GM12891 (cell line): ENCODE results near the gene IL3RA.
"Not testable (repeated sequence)": the region's sequence is repeated elsewhere in the genome, so short reads cannot be mapped to it uniquely, and the experiment has no call there.

ENCODE experiments used
- DNase-seq: peaks from one replicate; pipeline ENCODE4 v3.0.0; 2011; ENCODE audit warnings: low spot score; ENCODE audit not compliant: insufficient read length
- FAIRE-seq: peaks from 2 replicates; lab custom pipeline; 2011; peaks lifted over from hg19 to GRCh38; lab: Jason Lieb, UNC
- PAX5 ChIP-seq: IDR thresholded peaks from 2 replicates; pipeline ENCODE4 v1.6.1; 2011; ENCODE audit warnings: low read length, moderate library complexity, mild to moderate bottlenecking; ENCODE audit not compliant: insufficient read depth, severe bottlenecking
- POLR2A ChIP-seq: IDR thresholded peaks from 2 replicates; pipeline ENCODE4 v1.6.1; 2011; ENCODE audit warnings: low read depth, low read length, control low read depth
- POLR2AphosphoS5 ChIP-seq: IDR thresholded peaks from 2 replicates; pipeline ENCODE4 v1.6.1; 2011; ENCODE audit warnings: low read depth, low read length, control low read depth
- POU2F2 ChIP-seq: IDR thresholded peaks from 2 replicates; pipeline ENCODE4 v1.6.1; 2011; ENCODE audit warnings: low read depth, mild to moderate bottlenecking, control low read depth, low read length, moderate library complexity
- SPI1 ChIP-seq: IDR thresholded peaks from 2 replicates; pipeline ENCODE4 v1.6.1; 2011; ENCODE audit warnings: low read depth, low read length, control low read depth
- TAF1 ChIP-seq: IDR thresholded peaks from 2 replicates; pipeline ENCODE4 v1.6.1; 2011; ENCODE audit warnings: low read depth, low read length, control low read depth

Gene IL3RA

GRCh38 chrX:1417921-1418771, 81.6 kb downstream of the IL3RA start:
- DNase-seq (no peak), FAIRE-seq (peak; percentile 74)
- TF ChIP-seq TAF1 (no peak), POU2F2 (no peak; the same call in 1 of the 2 replicates), POLR2AphosphoS5 (no peak), POLR2A (no peak; the same call in none of the 2 replicates), PAX5 (no peak)

GRCh38 chrX:1418901-1419544, 82.4 kb downstream of the IL3RA start:
- FAIRE-seq (no peak), DNase-seq (no peak)
- TF ChIP-seq POU2F2 = no peak
- TF ChIP-seq POLR2A = no peak
- no peak for TF ChIP-seq PAX5
- TF ChIP-seq TAF1 = no peak
- TF ChIP-seq POLR2AphosphoS5 = peak; percentile 70; the same call in 1 of the 2 replicates

DNA sequence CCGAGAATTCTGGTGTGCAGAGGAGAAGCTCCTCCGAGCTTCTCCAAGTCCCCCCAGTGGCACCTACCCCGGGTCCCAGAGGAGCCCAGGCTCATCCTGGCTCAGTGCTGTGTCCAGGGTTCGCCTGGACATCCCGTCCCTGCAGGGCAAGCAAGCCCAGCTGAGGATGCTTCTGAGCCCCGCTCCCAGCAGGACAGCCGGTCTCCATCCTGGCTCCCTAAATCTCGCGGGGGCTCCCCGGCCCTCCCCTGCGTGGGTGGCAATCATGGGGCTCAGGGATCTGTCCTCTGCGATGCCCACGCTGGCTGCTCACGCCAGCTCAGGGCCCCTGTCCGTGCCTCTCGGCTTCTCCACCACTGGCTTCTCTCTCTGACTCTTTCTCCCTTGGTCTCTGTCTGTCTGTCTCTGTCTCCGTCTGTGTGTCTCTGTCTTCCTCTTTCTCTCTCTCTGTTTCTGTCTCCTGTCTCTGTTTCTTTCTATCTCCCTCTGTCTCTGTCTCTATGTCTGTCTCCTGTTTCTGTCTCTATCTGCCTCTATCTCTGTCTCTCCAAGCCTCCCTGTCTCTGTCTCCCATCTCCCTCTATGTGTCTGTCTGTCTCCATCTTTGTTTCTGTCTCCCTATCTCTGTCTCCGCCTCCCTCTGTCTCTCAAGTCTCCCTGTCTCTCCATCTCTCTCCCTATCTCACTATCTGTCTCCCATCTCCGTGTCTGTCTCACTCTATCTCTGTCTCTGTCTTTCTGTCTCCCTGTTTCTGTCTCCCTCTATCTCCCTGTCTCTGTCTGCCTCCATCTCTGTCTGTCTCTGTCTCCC, 83.2 kb downstream of the IL3RA start:
- TF ChIP-seq TAF1 (no peak), POLR2A (no peak; the same call in 1 of the 2 replicates), POLR2AphosphoS5 (no peak; the same call in 1 of the 2 replicates), SPI1 (no peak), PAX5 (no peak), POU2F2 (no peak)
- DNase-seq (no peak), FAIRE-seq (no peak)

DNA sequence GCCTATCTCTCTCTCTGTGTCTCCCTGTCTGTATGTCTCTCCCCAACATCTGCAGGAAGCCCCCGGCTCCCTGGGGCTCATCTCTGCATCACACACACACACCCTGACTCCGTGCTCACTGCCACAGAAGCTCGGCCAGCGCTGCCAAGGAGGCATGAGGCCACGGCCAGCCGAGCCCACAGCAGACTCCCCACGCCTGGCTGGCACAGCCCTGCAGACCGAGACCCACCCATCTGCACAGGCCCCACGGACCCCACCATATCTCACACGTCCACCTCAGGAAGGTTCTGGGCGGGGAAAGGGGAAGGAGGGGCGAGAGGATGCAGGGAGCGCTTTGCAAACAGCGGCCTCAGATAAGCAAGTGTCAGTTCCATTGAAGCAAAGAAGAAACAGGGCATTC, 83.8 kb downstream of the IL3RA start:
- TF ChIP-seq POU2F2 (no peak), POLR2AphosphoS5 (no peak), PAX5 (no peak), TAF1 (no peak), POLR2A (no peak), SPI1 (no peak)
- no peak for DNase-seq
- FAIRE-seq = no peak

- DNase-seq (no peak), FAIRE-seq (peak; percentile 67)
- TF ChIP-seq POLR2AphosphoS5 (peak; percentile 23; the same call in 1 of the 2 replicates), PAX5 (no peak)
Measured at GRCh38 chrX:1421433-1422134, 85.0 kb downstream of the IL3RA start.

GRCh38 chrX:1422135-1422465, 85.5 kb downstream of the IL3RA start:
- TF ChIP-seq SPI1 (no peak), PAX5 (no peak), POLR2AphosphoS5 (no peak), POU2F2 (no peak), TAF1 (no peak), POLR2A (no peak)

GRCh38 chrX:1423215-1423614, 86.6 kb downstream of the IL3RA start:
- no peak; the same call in 1 of the 2 replicates for TF ChIP-seq POLR2AphosphoS5
- TF ChIP-seq PAX5 = no peak
- no peak for FAIRE-seq

More at GRCh38 chrX:1422135-1422465, 85.5 kb downstream of the IL3RA start:
- DNase-seq (no peak), FAIRE-seq (no peak)

GRCh38 chrX:1424147-1424851, 87.7 kb downstream of the IL3RA start:
- DNase-seq = no peak
- peak; percentile 31 for FAIRE-seq
- peak; percentile 53 for TF ChIP-seq POLR2A
- no peak for TF ChIP-seq PAX5

More at GRCh38 chrX:1423215-1423614, 86.6 kb downstream of the IL3RA start:
- DNase-seq = no peak

GRCh38 chrX:1425381-1425780, 88.8 kb downstream of the IL3RA start:
- DNase-seq (no peak), FAIRE-seq (no peak)
- no peak for TF ChIP-seq POU2F2
- TF ChIP-seq POLR2AphosphoS5 = no peak
- TF ChIP-seq POLR2A = no peak
- no peak for TF ChIP-seq PAX5
- TF ChIP-seq TAF1 = no peak
- TF ChIP-seq SPI1 = no peak

DNA sequence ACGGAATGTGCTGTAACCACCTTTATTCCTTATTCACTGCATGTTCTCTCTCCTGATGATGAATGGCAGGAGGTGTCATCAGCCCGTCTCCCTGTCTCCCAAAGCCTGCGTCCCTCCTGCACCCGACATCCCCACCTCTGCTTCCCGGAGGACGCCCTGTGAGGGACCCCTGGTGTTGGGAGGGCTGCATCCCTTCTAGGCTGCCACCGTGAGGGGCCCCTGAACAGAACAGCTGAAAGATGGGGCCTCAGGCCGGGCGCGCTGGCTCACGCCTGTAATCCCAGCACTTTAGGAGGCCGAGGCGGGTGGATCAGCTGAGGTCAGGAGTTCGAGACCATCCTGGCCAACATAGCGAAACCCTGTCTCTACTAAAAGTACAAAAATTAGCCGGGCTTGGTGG, 89.7 kb downstream of the IL3RA start:
- not testable (repeated sequence) for DNase-seq

More for the DNA sequence above, 89.7 kb downstream of the IL3RA start:
- not testable (repeated sequence) for FAIRE-seq
